A673 (cell line): ENCODE measurements around the gene THADA. TPM values are rescaled to one million over a fixed set of nuclear protein-coding genes. Genes with fewer than 3 reads are reported as not detected.

ENCODE experiments used
- BruUV-seq: library from RNA; stranded (reverse); fragments of 400-500 nt; replicated peaks from 2 replicates; lab custom pipeline; 2021; lab: Mats Ljungman, UMichigan
- CTCF ChIA-PET: fragments of 300-600 bp; sonication (Branson Sonifier 250); formaldehyde crosslinking; loops from one replicate; lab custom pipeline; 2022; ENCODE audit warnings: antibody characterized with exemption; lab: Charles Lee
- POLR2A ChIA-PET: fragments of 300-600 bp; sonication (Branson Sonifier 250); formaldehyde crosslinking; loops from one replicate; lab custom pipeline; 2022; ENCODE audit warnings: antibody characterized with exemption; ENCODE audit not compliant: low non-redundant PET; lab: Charles Lee
- DNase-seq: peaks from one replicate; pipeline ENCODE4 v3.0.0-alpha.2; 2015; ENCODE audit warnings: low spot score
- H3K27ac ChIP-seq: fragments of 200-600 bp; sonication (generic); 2 replicates; pipeline ENCODE4 v1.5.1; 2016; ENCODE audit warnings: mixed run types, low read depth, mild to moderate bottlenecking, mixed read lengths, antibody characterized with exemption, low read length; ENCODE audit not compliant: poor library complexity, severe bottlenecking
- H3K27me3 ChIP-seq: fragments of 200-600 bp; sonication (generic); replicated peaks from 2 replicates; pipeline ENCODE4 v1.6.1; 2017; ENCODE audit warnings: mixed run types, low read depth, mild to moderate bottlenecking, mixed read lengths, antibody characterized with exemption, low read length; ENCODE audit not compliant: insufficient read depth, poor library complexity
- H3K36me3 ChIP-seq: fragments of 200-600 bp; sonication (generic); 2 replicates; pipeline ENCODE4 v1.6.1; 2016; ENCODE audit warnings: mixed run types, mild to moderate bottlenecking, mixed read lengths, antibody characterized with exemption, low read length; ENCODE audit not compliant: insufficient read depth, poor library complexity, severe bottlenecking
- H3K4me1 ChIP-seq: fragments of 200-600 bp; sonication (generic); 2 replicates; pipeline ENCODE4 v1.6.1; 2017; ENCODE audit warnings: mixed run types, mild to moderate bottlenecking, mixed read lengths, antibody characterized with exemption, low read length; ENCODE audit not compliant: insufficient read depth, poor library complexity, severe bottlenecking
- H3K4me3 ChIP-seq: fragments of 200-600 bp; sonication (generic); 2 replicates; pipeline ENCODE4 v1.5.1; 2016; ENCODE audit warnings: low read depth, mixed run types, mild to moderate bottlenecking, mixed read lengths, low read length; ENCODE audit not compliant: poor library complexity, severe bottlenecking
- H3K9me3 ChIP-seq: fragments of 200-600 bp; sonication (generic); 2 replicates; pipeline ENCODE4 v1.6.1; 2016; ENCODE audit warnings: mixed run types, low read depth, mild to moderate bottlenecking, mixed read lengths, antibody characterized with exemption, low read length; ENCODE audit not compliant: poor library complexity, severe bottlenecking
- CTCF ChIP-seq: fragments of 300-800, 200-600 bp; sonication (generic); conservative IDR thresholded peaks from 2 replicates; pipeline ENCODE4 v1.5.1; 2017; ENCODE audit warnings: low read depth, mild to moderate bottlenecking, antibody characterized with exemption, low read length, moderate library complexity, mixed read lengths
- EZH2 ChIP-seq: fragments of 200-600 bp; sonication (generic); IDR thresholded peaks from 2 replicates; pipeline ENCODE4 v1.6.1; 2017; ENCODE audit warnings: borderline replicate concordance, low read depth, mild to moderate bottlenecking, mixed read lengths, antibody characterized with exemption, low read length; ENCODE audit not compliant: poor library complexity, severe bottlenecking
- intact Hi-C: fragments of 100-400 bp; cut with micrococcal nuclease; formaldehyde crosslinking; loops from one replicate; pipeline ENCODE4 v1.10.0; 2022; ENCODE audit not compliant: unreplicated experiment
- total RNA-seq: library from RNA; stranded (reverse); gene quantifications from 2 replicates; pipeline ENCODE4 v1.2.3, GENCODE V29; 2021

The THADA gene
- total RNA-seq, 1 experiment from 2014 or later, result 39.7 TPM

- ChIA-PET POLR2A (no interaction called here), CTCF (no interaction called here)
- no peak overlapping the region for H3K27ac ChIP-seq
- no peak for TF ChIP-seq CTCF
- TF ChIP-seq EZH2, result no peak
- intact Hi-C loops, result no loop called here
- H3K4me3 ChIP-seq, result no peak overlapping the region
- H3K4me1 ChIP-seq, result no peaks in the 10 kb centered on the region
- no peaks in the 10 kb centered on the region for H3K36me3 ChIP-seq
- no peak for DNase-seq
- no peaks in the 10 kb centered on the region for H3K27me3 ChIP-seq
- H3K9me3 ChIP-seq, result no peaks in the 10 kb centered on the region
- BruUV-seq, result no TSS peak
Observed at GRCh38 chr2:43377327-43377726, 218.5 kb downstream of the THADA start.

GRCh38 chr2:43376523-43377198 lies 219.2 kb downstream of the THADA start:
- ChIA-PET POLR2A (no interaction called here), CTCF (no interaction called here)

GRCh38 chr2:43375746-43376522 lies 219.9 kb downstream of the THADA start:
- intact Hi-C loops, result no loop called here
- DNase-seq, result no peak
- Histone ChIP-seq H3K4me3 (no peak overlapping the region), H3K27me3 (no peaks in the 10 kb centered on the region), H3K9me3 (no peaks in the 10 kb centered on the region), H3K36me3 (no peaks in the 10 kb centered on the region), H3K27ac (no peak overlapping the region), H3K4me1 (no peaks in the 10 kb centered on the region)
- no peak for TF ChIP-seq CTCF
- no peak for TF ChIP-seq EZH2
- CTCF ChIA-PET, result no interaction called here
- no TSS peak for BruUV-seq
- POLR2A ChIA-PET, result no interaction called here

More at GRCh38 chr2:43376523-43377198, 219.2 kb downstream of the THADA start:
- Histone ChIP-seq H3K4me3 (no peak overlapping the region), H3K36me3 (no peaks in the 10 kb centered on the region), H3K27ac (no peak overlapping the region), H3K27me3 (no peaks in the 10 kb centered on the region), H3K9me3 (no peaks in the 10 kb centered on the region), H3K4me1 (no peaks in the 10 kb centered on the region)
- TF ChIP-seq EZH2 (no peak), CTCF (no peak)
- intact Hi-C loops, result no loop called here
- DNase-seq, result no peak
- BruUV-seq, result no TSS peak
